ENCODE results near the gene SPEM2. TPM values are rescaled to one million over a fixed set of nuclear protein-coding genes. Genes with fewer than 3 reads are reported as not detected.

The SPEM2 gene
- total RNA-seq: not detected

GRCh38 chr17:7425316-7425715 is at the start of gene SPEM2:
TSS of gene SPEM2 (plus strand) at chr17:7425616. CDS start at chr17:7425689, 73 bp downstream.
- no peaks in the 10 kb centered on the region for H3K36me3 ChIP-seq
- 82 to 83% methylated on average over 4 to 7 of the region's 7 CpGs for WGBS, 2 donors

GRCh38 chr17:7379134-7379533 is 46.3 kb upstream of the SPEM2 start:
- DNase-seq (no peak), ATAC-seq (ENCODE audit: low FRiP score in 2 of 2) (no peak)
- Histone ChIP-seq H3K4me3 (no peak overlapping the region), H3K27me3 (peaks cover 0 to 2% (median 0%) of the 10 kb centered on the region in 4 donors), H3K9me3 (no peaks in the 10 kb centered on the region), H3K36me3 (no peaks in the 10 kb centered on the region), H3K4me1 (peaks cover 23 to 30% (median 26%) of the 10 kb centered on the region in 4 donors), H3K27ac (no peak overlapping the region)
- WGBS, 2 donors: 94 to 95% methylated on average over 3 of the region's 3 CpGs
- TF ChIP-seq EP300 (IDR thresholded peaks at IDR 0.05) (no peak), CTCF (IDR thresholded peaks at IDR 0.05) (no peak), POLR2AphosphoS5 (IDR thresholded peaks at IDR 0.05) (no peak), POLR2A (IDR thresholded peaks at IDR 0.05) (no peak)

More at GRCh38 chr17:7425316-7425715, at the start of gene SPEM2:
- DNase-seq (no peak), ATAC-seq (ENCODE audit: low FRiP score in 2 of 2) (no peak)
- no peaks in the 10 kb centered on the region for H3K4me1 ChIP-seq
- H3K27me3 ChIP-seq: no peaks in the 10 kb centered on the region
- TF ChIP-seq EP300 (IDR thresholded peaks at IDR 0.05) (no peak), CTCF (IDR thresholded peaks at IDR 0.05) (no peak), POLR2A (IDR thresholded peaks at IDR 0.05) (no peak), POLR2AphosphoS5 (IDR thresholded peaks at IDR 0.05) (no peak)
- H3K4me3 ChIP-seq: no peak within 1 kb of the TSS
- H3K27ac ChIP-seq: no peak within 1 kb of the TSS
- no peaks in the 10 kb centered on the region for H3K9me3 ChIP-seq

- TF ChIP-seq POLR2AphosphoS5 (IDR thresholded peaks at IDR 0.05): no peak
- no peak for TF ChIP-seq CTCF (IDR thresholded peaks at IDR 0.05)
- TF ChIP-seq EP300 (IDR thresholded peaks at IDR 0.05): no peak
- no peak for TF ChIP-seq POLR2A (IDR thresholded peaks at IDR 0.05)
- peak overlapping the region in 3 of 4 donors; percentile 50 to 60 (median 58) for H3K4me3 ChIP-seq
- H3K4me1 ChIP-seq: peaks cover 23 to 33% (median 28%) of the 10 kb centered on the region in 4 donors
- peaks cover 0 to 6% (median 0%) of the 10 kb centered on the region in 4 donors for H3K36me3 ChIP-seq
- peak; percentile 49 to 53 for ATAC-seq (ENCODE audit: low FRiP score in 2 of 2)
- 19 to 20% methylated on average over 1 to 5 of the region's 7 CpGs for WGBS, 2 donors
- H3K27me3 ChIP-seq: peaks cover 0 to 2% (median 0%) of the 10 kb centered on the region in 4 donors
- peak in 1 of 2 donors; percentile 53 for DNase-seq
- no peaks in the 10 kb centered on the region for H3K9me3 ChIP-seq
- H3K27ac ChIP-seq: peak overlapping the region; percentile 28 to 84 (median 72)
Observed at GRCh38 chr17:7380321-7380720, 45.1 kb upstream of the SPEM2 start.

- Histone ChIP-seq H3K9me3 (no peaks in the 10 kb centered on the region), H3K27me3 (peaks cover 0 to 2% (median 0%) of the 10 kb centered on the region in 4 donors), H3K36me3 (peaks cover 0 to 6% (median 0%) of the 10 kb centered on the region in 4 donors), H3K4me3 (peak within 1 kb of the TSS; percentile 31 to 60 (median 54)), H3K4me1 (peaks cover 23 to 33% (median 28%) of the 10 kb centered on the region in 4 donors), H3K27ac (peak within 1 kb of the TSS; percentile 54 to 84 (median 72))
- no peak for TF ChIP-seq EP300 (IDR thresholded peaks at IDR 0.05)
- TF ChIP-seq POLR2AphosphoS5 (IDR thresholded peaks at IDR 0.05): peak; percentile 24 to 80
- TF ChIP-seq POLR2A (IDR thresholded peaks at IDR 0.05): peak in 3 of 4 donors; percentile 35 to 70 (median 50)
- no peak for TF ChIP-seq CTCF (IDR thresholded peaks at IDR 0.05)
- 2 to 6% methylated on average over 33 to 41 of the region's 52 CpGs for WGBS, 2 donors
- ATAC-seq (ENCODE audit: low FRiP score in 2 of 2) (peak; percentile 58 to 65), DNase-seq (peak; percentile 81 to 94)
Observed at GRCh38 chr17:7380855-7381683, 44.3 kb upstream of the SPEM2 start, which contains the start of gene TNK1. TSS of gene TNK1 (plus strand) at chr17:7381089. CDS start at chr17:7382927, 1,838 bp downstream.

Measured in upper lobe of left lung (tissue), 6 donors.